Naive B cell (primary cell): Measurements from ENCODE around the gene MTCL3.

Source experiments
- ATAC-seq, 2 donors: fragments of 150-1000 bp; cut with Tn5 transposase; 2 replicates each; pipeline ENCODE4 v1.10.0; 2021; ENCODE audit warnings: low read depth in 2 of 2, mild to moderate bottlenecking in 2 of 2, moderate library complexity in 2 of 2
- DNase-seq: peaks from one replicate; pipeline ENCODE4 v3.0.0; 2022
- H3K27ac Mint-ChIP-seq, 6 donors: one replicate each; pipeline ENCODE4 v1.8.0; 2020 to 2022; ENCODE audit warnings: mild to moderate bottlenecking in 6 of 6, mixed read lengths in 6 of 6, moderate library complexity in 5 of 6, inconsistent platforms in 2 of 6
- H3K27me3 Mint-ChIP-seq, 3 donors: one replicate each; pipeline ENCODE4 v1.8.0; 2021 to 2022; ENCODE audit warnings: mixed read lengths in 3 of 3, mild to moderate bottlenecking in 1 of 3
- H3K36me3 Mint-ChIP-seq, 2 donors: one replicate each; pipeline ENCODE4 v1.8.0; 2020 to 2022; ENCODE audit warnings: mixed read lengths in 2 of 2, inconsistent platforms in 1 of 2, mild to moderate bottlenecking in 1 of 2
- H3K4me1 Mint-ChIP-seq, 3 donors: one replicate each; pipeline ENCODE4 v1.8.0; 2020 to 2022; ENCODE audit warnings: mixed read lengths in 3 of 3, inconsistent platforms in 1 of 3, mild to moderate bottlenecking in 1 of 3, moderate library complexity in 1 of 3
- H3K4me3 Mint-ChIP-seq, 8 donors: one replicate each; pipeline ENCODE4 v1.8.0; 2020 to 2022; ENCODE audit warnings: mild to moderate bottlenecking in 8 of 8, mixed read lengths in 8 of 8, moderate library complexity in 8 of 8, inconsistent platforms in 2 of 8
- H3K9me3 Mint-ChIP-seq, 7 donors: one replicate each; pipeline ENCODE4 v1.8.0; 2020 to 2022; ENCODE audit warnings: mixed read lengths in 7 of 7, mild to moderate bottlenecking in 5 of 7, inconsistent platforms in 2 of 7, moderate library complexity in 1 of 7

MTCL3 gene

DNA sequence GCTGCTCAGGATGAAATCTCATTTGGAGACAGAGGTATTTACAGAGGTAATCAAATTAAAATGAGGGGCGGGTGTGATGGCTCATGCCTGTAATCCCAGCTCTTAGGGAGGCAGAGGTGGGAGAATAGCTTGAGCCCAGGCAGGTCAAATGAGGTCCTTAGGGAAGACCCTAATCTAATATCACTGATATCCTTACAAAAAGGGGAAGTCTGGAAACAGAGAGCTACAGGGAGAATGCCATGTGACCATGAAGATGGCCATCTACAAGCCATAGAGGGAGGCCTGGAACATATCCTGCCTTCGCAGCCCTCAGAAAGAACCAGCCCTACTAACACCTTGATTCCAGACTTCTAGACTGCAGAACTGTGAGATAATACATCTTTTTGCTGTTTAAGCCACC lies 8.3 kb downstream of the MTCL3 start:
- peaks cover 10 to 36% (median 20%) of the 10 kb centered on the region in 3 donors for H3K27me3 Mint-ChIP-seq
- peaks cover 0 to 3% (median 0%) of the 10 kb centered on the region in 7 donors for H3K9me3 Mint-ChIP-seq
- H3K36me3 Mint-ChIP-seq: no peaks in the 10 kb centered on the region
- peaks cover 7 to 14% (median 12%) of the 10 kb centered on the region in 3 donors for H3K4me1 Mint-ChIP-seq
- H3K27ac Mint-ChIP-seq: no peak overlapping the region
- no peak overlapping the region for H3K4me3 Mint-ChIP-seq
- ATAC-seq: no peak
- DNase-seq: no peak

DNA sequence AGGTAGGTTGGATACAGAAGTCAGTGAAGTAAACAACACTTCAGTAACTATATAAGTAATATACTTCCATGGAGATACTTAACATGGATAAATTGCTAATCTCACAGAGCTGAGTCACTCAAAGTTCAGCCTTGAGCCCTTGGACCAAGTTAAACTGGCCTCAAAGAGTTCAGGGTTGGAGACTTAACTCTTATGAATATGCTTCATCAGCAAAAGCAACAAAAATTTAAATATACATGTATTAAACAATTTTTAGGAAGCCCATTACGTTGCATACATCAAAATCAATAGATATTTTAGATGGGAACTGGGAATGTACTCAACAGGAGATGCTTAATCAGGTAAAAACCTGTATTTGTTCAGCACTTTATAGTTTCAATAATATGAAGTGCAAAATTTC lies 12.2 kb downstream of the MTCL3 start:
- no peaks in the 10 kb centered on the region for H3K36me3 Mint-ChIP-seq
- H3K4me1 Mint-ChIP-seq: no peaks in the 10 kb centered on the region
- peaks cover 0 to 3% (median 0%) of the 10 kb centered on the region in 7 donors for H3K9me3 Mint-ChIP-seq
- H3K27ac Mint-ChIP-seq: no peak overlapping the region
- DNase-seq: no peak
- H3K27me3 Mint-ChIP-seq: peaks cover 6 to 15% (median 7%) of the 10 kb centered on the region in 3 donors
- no peak overlapping the region for H3K4me3 Mint-ChIP-seq
- ATAC-seq: no peak

DNA sequence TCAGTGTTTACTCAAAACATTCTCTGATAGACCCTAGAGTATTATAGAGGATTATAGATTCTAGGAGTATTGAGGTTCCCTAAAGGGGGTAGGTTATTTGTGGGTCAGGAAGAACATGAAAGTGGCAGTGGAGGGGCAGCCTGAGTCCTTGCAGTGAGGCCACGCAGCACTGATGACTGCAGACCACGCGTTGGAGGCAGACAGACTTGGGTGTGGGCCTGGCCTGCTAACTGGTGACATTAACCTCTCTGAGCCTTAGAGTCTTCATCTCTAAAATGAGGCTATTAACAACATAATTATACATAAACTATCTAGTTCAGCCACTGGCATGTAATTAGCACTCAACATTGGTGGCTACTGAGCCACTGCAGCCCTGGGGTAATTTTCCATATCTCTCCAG lies 16.1 kb downstream of the MTCL3 start:
- Mint-ChIP-seq H3K27me3 (peaks cover 6 to 7% (median 6%) of the 10 kb centered on the region in 3 donors), H3K4me1 (no peaks in the 10 kb centered on the region), H3K27ac (no peak overlapping the region), H3K9me3 (no peaks in the 10 kb centered on the region), H3K36me3 (no peaks in the 10 kb centered on the region), H3K4me3 (no peak overlapping the region)
- ATAC-seq (no peak), DNase-seq (no peak)

DNA sequence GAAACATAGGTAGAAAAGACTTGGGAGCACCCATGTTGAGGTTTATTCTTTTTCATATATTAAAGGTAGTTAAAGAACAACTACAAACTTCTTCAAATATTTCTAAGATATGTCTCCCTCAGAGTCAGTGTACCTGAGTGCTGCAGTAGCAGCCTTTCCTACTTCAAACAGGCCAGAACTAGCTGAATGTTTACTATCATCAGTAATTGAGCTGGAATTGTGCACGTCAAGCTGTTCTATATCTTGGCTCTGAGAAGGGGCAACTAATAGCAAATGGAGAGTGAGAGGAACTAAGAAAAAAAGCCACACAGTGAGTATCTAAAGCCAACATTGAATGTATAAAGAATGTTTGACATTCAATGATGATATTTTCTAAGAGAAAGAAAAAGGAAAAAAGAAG lies 21.7 kb downstream of the MTCL3 start:
- no peak overlapping the region for H3K4me3 Mint-ChIP-seq
- no peaks in the 10 kb centered on the region for H3K4me1 Mint-ChIP-seq
- DNase-seq (no peak), ATAC-seq (no peak)
- peaks cover 0 to 6% (median 5%) of the 10 kb centered on the region in 3 donors for H3K27me3 Mint-ChIP-seq
- no peaks in the 10 kb centered on the region for H3K9me3 Mint-ChIP-seq
- no peak overlapping the region for H3K27ac Mint-ChIP-seq
- no peaks in the 10 kb centered on the region for H3K36me3 Mint-ChIP-seq

DNA sequence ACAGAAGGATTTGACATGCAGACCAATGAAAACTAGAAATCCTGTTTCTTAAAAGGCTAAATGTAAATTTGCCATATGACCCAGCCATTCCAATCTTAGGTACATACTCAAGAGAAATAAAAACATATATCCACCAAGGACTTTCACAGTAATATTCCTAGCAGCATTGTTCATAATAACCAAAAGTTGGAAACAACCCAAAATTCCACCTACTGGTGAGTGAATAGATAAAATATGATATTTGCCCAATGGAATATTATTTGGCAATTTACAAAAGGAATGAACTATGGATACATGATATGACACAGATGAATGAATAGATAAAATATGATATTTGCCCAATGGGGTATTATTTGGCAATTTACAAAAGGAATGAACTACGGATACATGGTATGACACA lies 22.7 kb downstream of the MTCL3 start:
- H3K27ac Mint-ChIP-seq: no peak overlapping the region
- peaks cover 0 to 4% of the 10 kb centered on the region in 2 donors for H3K36me3 Mint-ChIP-seq
- H3K27me3 Mint-ChIP-seq: peaks cover 0 to 6% (median 5%) of the 10 kb centered on the region in 3 donors
- DNase-seq (no peak), ATAC-seq (no peak)
- H3K9me3 Mint-ChIP-seq: peaks cover 0 to 2% (median 0%) of the 10 kb centered on the region in 7 donors
- H3K4me3 Mint-ChIP-seq: no peak overlapping the region
- no peaks in the 10 kb centered on the region for H3K4me1 Mint-ChIP-seq

DNA sequence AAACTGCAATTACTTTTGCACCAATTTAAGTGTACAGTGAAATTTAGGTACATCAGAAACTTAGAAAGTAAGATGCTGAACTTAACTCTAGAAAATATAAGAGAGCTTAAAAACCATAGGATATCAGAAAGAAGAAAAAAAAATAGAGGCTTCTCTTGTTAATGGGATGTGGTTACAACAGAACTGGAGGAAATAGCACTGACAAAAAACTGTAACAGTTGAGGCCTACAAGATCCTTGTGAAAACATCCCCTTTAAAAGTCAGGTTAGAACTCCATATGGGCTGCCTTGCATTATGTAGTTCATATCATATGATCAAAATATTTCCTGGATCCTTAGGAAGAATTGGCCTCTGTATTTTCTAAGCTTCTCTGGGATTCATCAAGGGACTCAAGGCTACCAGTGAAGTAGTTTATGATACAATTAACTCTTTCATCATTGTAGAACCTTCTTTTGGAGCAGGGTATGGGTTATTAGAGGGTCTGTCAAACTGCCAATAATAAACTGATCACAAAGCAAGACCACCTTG lies 24.8 kb downstream of the MTCL3 start:
- Mint-ChIP-seq H3K27ac (no peak overlapping the region), H3K27me3 (peaks cover 0 to 5% (median 5%) of the 10 kb centered on the region in 3 donors), H3K36me3 (peaks cover 0 to 4% of the 10 kb centered on the region in 2 donors), H3K4me3 (no peak overlapping the region), H3K4me1 (no peaks in the 10 kb centered on the region), H3K9me3 (peaks cover 0 to 6% (median under 1%) of the 10 kb centered on the region in 7 donors)
- DNase-seq (no peak), ATAC-seq (no peak)

DNA sequence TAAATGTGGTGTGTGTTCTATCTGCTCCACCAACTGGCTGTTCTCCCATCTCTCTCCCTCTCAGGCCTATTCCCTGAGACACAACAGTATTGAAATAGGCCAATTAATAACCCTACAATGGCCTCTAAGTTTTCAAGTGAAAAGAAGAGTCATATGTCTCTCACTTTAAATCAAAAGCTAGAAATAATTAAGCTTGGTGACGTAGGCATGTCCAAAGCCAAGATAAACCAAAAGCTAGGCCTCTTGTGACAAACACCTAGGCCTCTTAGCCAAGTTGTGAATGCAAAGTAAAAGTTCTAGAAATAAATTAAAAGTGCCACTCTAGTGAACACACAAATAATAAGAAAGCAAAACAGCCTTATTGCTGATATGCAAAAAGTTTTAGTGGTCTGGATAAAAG lies 29.9 kb downstream of the MTCL3 start:
- H3K27me3 Mint-ChIP-seq: peaks cover 0 to 8% (median 6%) of the 10 kb centered on the region in 3 donors
- ATAC-seq (no peak), DNase-seq (no peak)
- H3K27ac Mint-ChIP-seq: no peak overlapping the region
- peaks cover 0 to 4% of the 10 kb centered on the region in 2 donors for H3K36me3 Mint-ChIP-seq
- peaks cover 4 to 8% (median 4%) of the 10 kb centered on the region in 3 donors for H3K4me1 Mint-ChIP-seq
- no peak overlapping the region for H3K4me3 Mint-ChIP-seq
- peaks cover 0 to 6% (median 2%) of the 10 kb centered on the region in 7 donors for H3K9me3 Mint-ChIP-seq

DNA sequence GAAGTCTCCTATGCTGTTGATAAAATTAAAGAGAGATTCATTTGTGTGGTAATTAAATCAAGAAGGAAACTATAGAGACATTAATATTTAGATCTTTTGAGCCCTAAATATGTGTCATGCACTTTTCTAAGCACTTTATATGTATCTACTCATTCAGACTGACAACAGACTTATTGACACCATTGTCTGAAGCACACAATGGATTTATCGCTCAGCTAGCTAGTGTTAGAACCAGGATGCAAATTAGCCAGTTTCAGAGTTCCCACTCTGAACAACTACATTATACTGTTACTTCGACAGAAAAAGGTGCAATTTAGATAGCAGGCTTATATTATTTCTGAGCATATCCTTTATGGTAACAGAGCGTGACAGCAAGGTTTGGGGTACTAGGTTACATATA lies 32.2 kb downstream of the MTCL3 start:
- peaks cover 0 to 6% (median 2%) of the 10 kb centered on the region in 7 donors for H3K9me3 Mint-ChIP-seq
- peaks cover 0 to 8% (median 6%) of the 10 kb centered on the region in 3 donors for H3K27me3 Mint-ChIP-seq
- H3K4me1 Mint-ChIP-seq: peaks cover 13 to 17% (median 14%) of the 10 kb centered on the region in 3 donors
- H3K27ac Mint-ChIP-seq: no peak overlapping the region
- no peak overlapping the region for H3K4me3 Mint-ChIP-seq
- peaks cover 0 to 3% of the 10 kb centered on the region in 2 donors for H3K36me3 Mint-ChIP-seq
- ATAC-seq: no peak
- no peak for DNase-seq

DNA sequence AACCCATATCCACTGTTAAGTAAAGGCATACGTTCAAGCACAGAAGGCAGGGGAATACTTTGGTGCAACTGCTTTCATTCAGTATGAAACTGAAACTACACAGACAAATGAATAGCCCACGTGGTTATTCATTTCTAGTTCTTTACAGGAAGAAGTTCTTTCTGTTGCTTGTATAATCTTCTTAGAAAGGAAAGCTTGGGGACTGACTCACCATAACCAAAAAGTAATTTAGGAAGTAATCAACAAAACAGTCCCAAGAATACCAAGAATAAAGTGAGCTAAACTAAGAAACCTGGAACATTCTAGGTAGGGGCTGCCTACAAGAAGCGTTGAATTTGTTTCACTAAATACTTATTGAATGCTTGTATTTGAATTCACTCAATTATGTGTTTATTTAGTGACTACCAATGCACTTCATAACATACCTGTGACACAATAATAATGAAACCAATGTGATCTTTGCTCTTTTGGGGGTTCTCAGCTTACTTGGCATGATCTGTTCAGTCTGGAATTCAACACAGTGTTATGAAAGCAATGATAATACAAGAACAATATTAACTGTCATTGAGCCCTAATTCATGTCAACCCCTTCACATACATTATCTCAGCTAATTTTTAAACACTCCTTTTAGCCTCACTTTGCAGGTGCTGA lies 34.8 kb downstream of the MTCL3 start:
- Mint-ChIP-seq H3K27ac (peak overlapping the region in 2 of 6 donors; percentile 14 to 21), H3K36me3 (no peaks in the 10 kb centered on the region), H3K9me3 (peaks cover 0 to 2% (median 0%) of the 10 kb centered on the region in 7 donors), H3K4me1 (peaks cover 13 to 17% (median 14%) of the 10 kb centered on the region in 3 donors), H3K27me3 (peaks cover 4 to 8% (median 6%) of the 10 kb centered on the region in 3 donors), H3K4me3 (peak overlapping the region in 6 of 8 donors; percentile 9 to 45 (median 38))
- ATAC-seq: peak; percentile 61 to 76
- no peak for DNase-seq

DNA sequence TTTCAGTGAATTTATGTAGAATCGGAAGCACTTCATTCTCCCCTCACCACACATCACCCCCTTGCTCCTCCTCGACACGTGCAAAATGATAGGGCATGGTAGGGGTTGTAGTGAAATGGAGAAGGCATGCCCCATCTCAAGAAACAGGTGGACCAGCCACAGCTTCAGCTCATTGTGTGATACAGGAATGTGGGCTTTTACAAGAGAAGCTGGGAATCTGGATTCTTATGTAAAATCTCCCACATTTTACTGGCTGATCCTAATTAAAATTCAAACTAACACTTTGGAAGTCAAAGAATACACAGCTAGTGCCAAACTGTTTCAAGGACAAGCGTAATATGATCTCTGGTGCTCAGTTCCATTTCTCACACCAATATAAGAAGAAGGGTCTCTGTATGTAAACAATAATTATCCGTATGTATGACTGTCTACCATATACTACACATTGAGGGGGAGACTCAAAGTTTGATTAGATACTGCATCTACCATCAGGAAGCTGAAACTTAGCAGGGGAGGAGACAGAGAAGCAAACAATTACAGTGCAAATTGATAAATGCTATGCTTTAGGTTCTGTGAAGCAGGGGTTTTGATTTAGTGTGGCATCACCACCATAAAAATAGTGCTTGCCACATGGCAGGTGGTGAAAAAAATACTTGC lies 35.6 kb downstream of the MTCL3 start:
- H3K4me3 Mint-ChIP-seq: peak overlapping the region in 5 of 8 donors; percentile 17 to 45 (median 41)
- peaks cover 4 to 8% (median 7%) of the 10 kb centered on the region in 3 donors for H3K27me3 Mint-ChIP-seq
- peaks cover 0 to 2% (median 0%) of the 10 kb centered on the region in 7 donors for H3K9me3 Mint-ChIP-seq
- ATAC-seq: no peak
- no peak for DNase-seq
- no peaks in the 10 kb centered on the region for H3K36me3 Mint-ChIP-seq
- H3K27ac Mint-ChIP-seq: peak overlapping the region in 2 of 6 donors; percentile 6 to 21
- peaks cover 13 to 17% (median 14%) of the 10 kb centered on the region in 3 donors for H3K4me1 Mint-ChIP-seq

DNA sequence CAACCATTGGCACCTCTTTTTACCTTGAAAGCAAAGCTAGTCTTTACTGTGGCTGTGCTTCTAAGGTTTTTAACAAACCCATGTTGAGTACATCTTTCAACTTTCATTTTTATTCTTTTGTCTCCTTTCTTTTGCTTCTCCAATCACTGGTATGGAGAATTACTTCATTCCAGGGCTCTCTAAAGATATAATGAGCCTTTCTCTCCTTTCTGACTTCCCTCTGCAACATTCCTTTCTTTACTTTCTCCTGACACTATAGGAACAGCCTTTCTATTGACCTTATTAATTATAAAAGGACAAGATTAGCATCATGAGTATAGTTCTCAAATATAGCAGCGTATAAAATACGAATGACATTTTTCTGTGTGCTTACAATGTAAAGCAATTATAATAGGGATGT lies 36.8 kb downstream of the MTCL3 start:
- ATAC-seq (no peak), DNase-seq (no peak)
- Mint-ChIP-seq H3K9me3 (peaks cover 0 to 2% (median 0%) of the 10 kb centered on the region in 7 donors), H3K27ac (no peak overlapping the region), H3K4me3 (no peak overlapping the region), H3K27me3 (peaks cover 9 to 18% (median 9%) of the 10 kb centered on the region in 3 donors), H3K4me1 (peaks cover 13 to 17% (median 14%) of the 10 kb centered on the region in 3 donors), H3K36me3 (peaks cover 5 to 9% of the 10 kb centered on the region in 2 donors)

DNA sequence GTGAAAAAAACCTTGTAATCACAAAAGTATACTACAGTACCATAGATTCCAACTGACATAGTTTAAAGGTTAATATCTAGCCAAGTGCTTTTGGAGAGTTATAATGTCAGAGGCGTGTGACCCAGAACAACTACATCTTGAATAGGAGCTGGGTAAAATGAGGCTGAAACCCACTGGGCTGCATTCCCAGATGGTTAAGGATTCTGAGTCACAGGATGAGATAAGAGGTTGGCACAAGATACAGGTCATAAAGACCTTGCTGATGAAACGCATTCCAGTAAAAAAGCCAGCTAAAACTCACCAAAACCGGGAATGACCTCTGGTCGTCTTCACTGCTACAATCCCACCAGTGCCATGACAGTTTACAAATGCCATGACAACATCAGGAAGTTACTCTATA lies 37.5 kb downstream of the MTCL3 start:
- Mint-ChIP-seq H3K27me3 (peaks cover 9 to 18% (median 9%) of the 10 kb centered on the region in 3 donors), H3K4me1 (peaks cover 13 to 17% (median 14%) of the 10 kb centered on the region in 3 donors), H3K9me3 (peaks cover 0 to 2% (median 0%) of the 10 kb centered on the region in 7 donors), H3K4me3 (no peak overlapping the region), H3K36me3 (peaks cover 5 to 9% of the 10 kb centered on the region in 2 donors), H3K27ac (no peak overlapping the region)
- DNase-seq (no peak), ATAC-seq (no peak)

DNA sequence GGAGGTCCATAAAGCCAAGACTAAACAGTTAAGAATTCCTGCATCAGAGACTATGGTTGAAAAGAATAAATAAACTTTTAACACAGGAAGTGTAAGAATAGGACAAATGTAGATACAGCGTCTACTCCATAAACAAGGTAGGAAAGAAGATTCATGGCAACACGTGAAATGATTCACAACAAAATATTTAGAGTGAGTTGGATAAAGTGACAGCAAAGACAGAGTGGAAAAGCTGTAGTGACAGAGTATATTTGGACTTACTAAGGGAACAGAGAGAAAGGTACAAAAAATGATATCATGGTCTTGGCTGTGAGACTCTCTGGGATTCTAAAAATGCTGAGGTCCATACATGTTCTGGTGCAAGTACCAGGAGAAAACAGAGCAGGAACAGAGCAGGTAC lies 38.0 kb downstream of the MTCL3 start:
- DNase-seq (no peak), ATAC-seq (no peak)
- Mint-ChIP-seq H3K4me1 (peaks cover 13 to 17% (median 14%) of the 10 kb centered on the region in 3 donors), H3K27me3 (peaks cover 9 to 21% (median 9%) of the 10 kb centered on the region in 3 donors), H3K9me3 (peaks cover 0 to 4% (median 0%) of the 10 kb centered on the region in 7 donors), H3K36me3 (peaks cover 7 to 11% of the 10 kb centered on the region in 2 donors), H3K4me3 (no peak overlapping the region), H3K27ac (no peak overlapping the region)
